GM12878 (cell line): ENCODE data around the gene MSRB1.

ENCODE experiments used
- CTCF ChIP-seq, 3 experiments: IDR thresholded peaks in 2 of 3; conservative IDR thresholded peaks in 1 of 3; 2 replicates each; pipeline ENCODE4 v1.5.1; 2011; ENCODE audit warnings: low read depth in 3 of 3, low read length in 3 of 3, mild to moderate bottlenecking in 3 of 3, control low read depth in 2 of 3, moderate library complexity in 2 of 3, inconsistent platforms in 1 of 3, mixed read lengths in 1 of 3; ENCODE audit not compliant: control insufficient read depth in 2 of 3, insufficient read depth in 1 of 3; ENCODE audit errors: extremely low read depth in 1 of 3
- MTA2 ChIP-seq: fragments of 450-650 bp; IDR thresholded peaks from 2 replicates; pipeline ENCODE4 v1.6.1; 2016; ENCODE audit warnings: low read depth, mild to moderate bottlenecking, moderate library complexity
- SMC3 ChIP-seq: IDR thresholded peaks from 2 replicates; pipeline ENCODE4 v1.6.1; 2011; ENCODE audit warnings: low read length, improper control_type of control experiment, borderline replicate concordance
- TAF1 ChIP-seq: IDR thresholded peaks from 2 replicates; pipeline ENCODE4 v1.6.1; 2011; ENCODE audit warnings: mild to moderate bottlenecking, low read depth, low read length, borderline replicate concordance
- ZNF274 ChIP-seq: IDR thresholded peaks from one replicate; pipeline ENCODE4 v1.8.0; 2011; ENCODE audit not compliant: insufficient read length, insufficient read depth
- ZSCAN29 ChIP-seq: fragments of 450-650 bp; IDR thresholded peaks from 2 replicates; pipeline ENCODE4 v1.6.1; 2017; ENCODE audit warnings: mild to moderate bottlenecking, moderate library complexity

DNA sequence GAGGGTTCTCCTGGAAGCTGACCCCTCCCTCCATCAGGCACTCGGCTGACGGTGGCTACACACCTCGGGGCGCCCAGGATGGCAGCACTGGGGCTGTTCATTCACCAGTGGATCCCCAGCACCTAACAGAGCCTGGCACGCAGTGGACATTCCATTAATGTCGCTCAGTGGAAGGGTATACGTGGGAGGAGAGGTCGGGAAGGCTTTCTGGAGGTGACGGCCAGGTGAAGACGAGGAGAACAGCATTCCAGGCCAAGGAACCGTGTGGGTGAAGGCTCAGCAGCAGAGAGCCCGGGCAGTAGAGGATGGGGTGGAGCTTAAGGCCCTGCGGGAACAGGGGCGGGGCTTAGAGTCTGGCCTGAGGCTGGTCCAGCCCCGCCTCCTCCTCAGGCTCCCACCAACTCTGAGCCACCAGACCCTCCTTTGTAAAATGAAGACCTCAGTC lies 22.2 kb downstream of the MSRB1 start:
- no peak for TF ChIP-seq MTA2
- no peak for TF ChIP-seq ZSCAN29
- TF ChIP-seq CTCF (IDR thresholded peaks at IDR 0.05 in 2 of 3, conservative IDR thresholded peaks at IDR 0.05 in 1 of 3; ENCODE audit: control insufficient read depth in 2 of 3, extremely low read depth in 1 of 3, insufficient read depth in 1 of 3, low read depth in 3 of 3, low read length in 3 of 3) = no peak
- no peak for TF ChIP-seq ZNF274
- no peak for TF ChIP-seq SMC3
- no peak for TF ChIP-seq TAF1
